ENCODE measurements around the gene GTPBP1. TPM values are rescaled to one million over a fixed set of nuclear protein-coding genes. Genes with fewer than 3 reads are reported as not detected.

Gene GTPBP1
- total RNA-seq, 2 experiments from 2014 or later, result 71.8 to 73.9 TPM

DNA sequence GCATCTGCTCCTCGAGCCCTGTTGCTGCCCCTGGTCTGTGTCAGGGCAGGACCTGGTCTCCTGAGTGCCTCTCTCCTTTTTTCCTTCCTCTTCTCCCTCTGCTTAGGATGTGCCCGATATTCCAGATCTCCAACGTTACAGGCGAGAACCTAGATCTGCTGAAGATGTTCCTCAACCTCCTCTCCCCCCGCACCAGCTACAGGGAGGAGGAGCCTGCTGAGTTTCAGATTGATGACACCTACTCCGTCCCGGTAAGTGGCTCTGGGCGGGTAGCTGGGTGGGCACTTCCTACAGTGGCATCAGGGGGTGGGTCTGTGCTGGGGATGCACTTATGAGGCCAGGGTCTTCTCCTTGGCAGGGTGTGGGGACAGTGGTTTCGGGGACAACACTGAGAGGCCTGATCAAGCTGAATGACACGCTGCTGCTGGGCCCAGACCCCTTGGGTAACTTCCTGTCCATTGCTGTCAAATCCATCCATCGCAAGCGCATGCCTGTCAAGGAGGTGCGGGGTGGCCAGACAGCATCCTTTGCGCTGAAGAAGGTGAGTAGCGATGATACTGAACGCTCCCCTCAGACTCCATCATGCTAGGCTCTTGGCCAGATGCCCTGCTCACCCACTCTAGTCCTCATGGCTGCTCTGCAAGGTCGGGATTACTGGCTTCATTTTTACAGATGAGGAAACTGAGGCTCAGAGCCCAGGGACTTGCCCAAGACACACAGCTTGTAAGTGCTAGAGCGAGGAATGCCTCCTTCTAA, 20.3 kb downstream of the GTPBP1 start:
- ATAC-seq (no peak), DNase-seq (no peak)
- Mint-ChIP-seq H3K4me1 (ENCODE audit: low read depth) (no peaks in the 10 kb centered on the region), H3K27ac (no peak overlapping the region), H3K27me3 (ENCODE audit: low read depth) (no peaks in the 10 kb centered on the region), H3K36me3 (ENCODE audit: low read depth) (peaks cover 74% of the 10 kb centered on the region), H3K9me3 (ENCODE audit: insufficient read depth) (no peaks in the 10 kb centered on the region), H3K4me3 (no peak overlapping the region)
- ChIA-PET POLR2A (interaction anchor here (6.0 kb wide), 1 partner anchor 7 kb away, joined by 41 read pairs; no protein-coding TSS in a partner anchor), CTCF (interaction anchor here (1.5 to 4.3 kb wide), 5 partner anchors 8 to 674 kb away, joined by 5 to 57 read pairs (median 16); partner anchors contain the start of gene GTPBP1)

DNA sequence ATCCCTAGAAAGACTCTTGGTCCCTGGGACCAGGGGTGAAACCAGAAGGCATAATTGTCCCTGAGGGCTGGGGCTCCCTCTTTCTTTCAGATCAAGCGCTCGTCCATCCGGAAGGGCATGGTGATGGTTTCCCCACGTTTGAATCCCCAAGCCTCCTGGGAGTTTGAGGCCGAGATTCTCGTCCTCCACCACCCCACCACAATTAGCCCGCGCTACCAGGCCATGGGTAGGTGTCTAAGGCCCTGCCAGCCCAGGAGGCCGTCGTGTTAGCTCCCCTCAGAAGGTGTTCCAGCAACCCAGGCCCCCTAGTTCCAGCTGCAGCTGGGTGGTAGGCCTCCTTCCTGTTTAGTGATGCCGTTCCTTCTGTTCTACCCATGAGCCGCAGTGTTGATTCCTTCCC, 21.4 kb downstream of the GTPBP1 start:
- ChIA-PET CTCF (no interaction called here), POLR2A (interaction anchor here (6.0 kb wide), 1 partner anchor 6 kb away, joined by 41 read pairs; no protein-coding TSS in a partner anchor)
- H3K9me3 Mint-ChIP-seq (ENCODE audit: insufficient read depth), result no peaks in the 10 kb centered on the region
- H3K4me1 Mint-ChIP-seq (ENCODE audit: low read depth), result no peaks in the 10 kb centered on the region
- H3K27me3 Mint-ChIP-seq (ENCODE audit: low read depth), result no peaks in the 10 kb centered on the region
- H3K27ac Mint-ChIP-seq, result no peak overlapping the region
- peaks cover 67% of the 10 kb centered on the region for H3K36me3 Mint-ChIP-seq (ENCODE audit: low read depth)
- H3K4me3 Mint-ChIP-seq, result no peak overlapping the region
- DNase-seq, result no peak
- ATAC-seq, result no peak

GRCh38 chr22:38727530-38728451, 22.0 kb downstream of the GTPBP1 start:
- no peak overlapping the region for H3K4me3 Mint-ChIP-seq
- POLR2A ChIA-PET, result interaction anchor here (16.4 kb wide), 1 partner anchor 25 kb away, joined by 307 read pairs; the partner anchor contains the start of gene SUN2
- H3K36me3 Mint-ChIP-seq (ENCODE audit: low read depth), result peaks cover 65% of the 10 kb centered on the region
- no peak for DNase-seq
- H3K27me3 Mint-ChIP-seq (ENCODE audit: low read depth), result no peaks in the 10 kb centered on the region
- no peaks in the 10 kb centered on the region for H3K9me3 Mint-ChIP-seq (ENCODE audit: insufficient read depth)
- no peaks in the 10 kb centered on the region for H3K4me1 Mint-ChIP-seq (ENCODE audit: low read depth)
- CTCF ChIA-PET, result no interaction called here
- no peak for ATAC-seq
- H3K27ac Mint-ChIP-seq, result peak overlapping the region; percentile 28

- DNase-seq, result no peak
- no peak for ATAC-seq
- Mint-ChIP-seq H3K4me3 (no peak overlapping the region), H3K36me3 (ENCODE audit: low read depth) (peaks cover 69% of the 10 kb centered on the region), H3K4me1 (ENCODE audit: low read depth) (peaks cover 8% of the 10 kb centered on the region), H3K9me3 (ENCODE audit: insufficient read depth) (no peaks in the 10 kb centered on the region), H3K27me3 (ENCODE audit: low read depth) (no peaks in the 10 kb centered on the region), H3K27ac (peak overlapping the region; percentile 16)
- ChIA-PET POLR2A (interaction anchor here (1.8 to 16.4 kb wide), 2 partner anchors 14 to 23 kb away, joined by 6 to 307 read pairs; partner anchors contain the start of gene SUN2), CTCF (no interaction called here)
These were observed 23.4 kb downstream of the GTPBP1 start for GRCh38 chr22:38728871-38729796.

DNA sequence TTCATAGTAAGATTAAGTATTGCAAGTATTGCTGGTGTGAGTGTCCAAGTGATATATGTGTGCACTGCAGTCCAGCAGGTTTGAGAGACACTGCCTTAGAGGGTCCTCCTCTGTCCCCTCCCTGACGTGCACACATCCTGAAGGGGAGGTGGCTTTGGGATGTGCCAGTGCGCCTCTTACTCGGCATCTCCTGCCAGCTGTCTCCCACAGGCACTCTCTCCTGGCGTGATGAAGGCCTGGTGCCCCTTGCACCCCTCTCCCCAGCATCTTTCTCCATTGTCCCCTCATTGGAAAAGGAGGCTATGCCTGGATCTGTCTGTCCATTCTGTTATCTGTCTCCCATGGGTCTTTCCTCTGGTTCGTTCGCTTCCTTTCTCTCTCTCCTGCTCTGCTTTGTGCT, 24.2 kb downstream of the GTPBP1 start:
- no peak for ATAC-seq

DNA sequence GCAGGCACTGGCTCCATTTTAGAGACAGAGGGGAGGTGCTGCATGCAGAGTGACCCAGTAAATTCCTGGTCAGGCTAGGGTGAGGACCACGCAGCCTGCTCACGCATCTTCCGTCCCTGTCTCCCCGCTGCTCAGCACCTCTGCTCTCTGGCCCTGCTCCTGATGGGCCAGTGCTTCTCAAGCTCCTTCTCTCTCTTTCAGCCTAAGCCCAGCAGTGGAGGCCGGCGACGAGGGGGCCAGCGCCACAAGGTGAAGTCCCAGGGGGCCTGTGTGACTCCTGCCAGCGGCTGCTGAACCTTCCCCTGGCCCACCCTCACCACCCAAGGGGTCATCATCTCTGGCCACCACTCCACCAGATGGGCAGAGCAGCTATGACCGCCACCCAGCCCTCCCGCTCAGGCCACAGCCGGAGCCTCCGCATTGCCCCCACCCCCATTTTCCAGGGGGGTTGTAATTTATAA, 24.7 kb downstream of the GTPBP1 start:
- Mint-ChIP-seq H3K36me3 (ENCODE audit: low read depth) (peaks cover 69% of the 10 kb centered on the region), H3K27ac (peak overlapping the region; percentile 68), H3K27me3 (ENCODE audit: low read depth) (no peaks in the 10 kb centered on the region), H3K4me1 (ENCODE audit: low read depth) (peaks cover 19% of the 10 kb centered on the region), H3K9me3 (ENCODE audit: insufficient read depth) (no peaks in the 10 kb centered on the region), H3K4me3 (no peak overlapping the region)
- ChIA-PET POLR2A (interaction anchor here (1.1 to 16.4 kb wide), 4 partner anchors 6 to 23 kb away, joined by 5 to 307 read pairs (median 23); partner anchors contain the start of gene SUN2), CTCF (no interaction called here)
- DNase-seq, result no peak
- no peak for ATAC-seq

More for the DNA sequence above, 24.2 kb downstream of the GTPBP1 start:
- Mint-ChIP-seq H3K9me3 (ENCODE audit: insufficient read depth) (no peaks in the 10 kb centered on the region), H3K4me3 (no peak overlapping the region), H3K27ac (peak overlapping the region; percentile 66), H3K4me1 (ENCODE audit: low read depth) (peaks cover 14% of the 10 kb centered on the region), H3K27me3 (ENCODE audit: low read depth) (no peaks in the 10 kb centered on the region), H3K36me3 (ENCODE audit: low read depth) (peaks cover 69% of the 10 kb centered on the region)
- CTCF ChIA-PET, result no interaction called here
- POLR2A ChIA-PET, result interaction anchor here (1.8 to 16.4 kb wide), 3 partner anchors 6 to 22 kb away, joined by 6 to 307 read pairs (median 41); partner anchors contain the start of gene SUN2
- no peak for DNase-seq

- ATAC-seq, result no peak
- no peak for DNase-seq
- Mint-ChIP-seq H3K4me1 (ENCODE audit: low read depth) (peaks cover 29% of the 10 kb centered on the region), H3K4me3 (peak overlapping the region; percentile 34), H3K9me3 (ENCODE audit: insufficient read depth) (no peaks in the 10 kb centered on the region), H3K27ac (peak overlapping the region; percentile 85), H3K36me3 (ENCODE audit: low read depth) (peaks cover 73% of the 10 kb centered on the region), H3K27me3 (ENCODE audit: low read depth) (no peaks in the 10 kb centered on the region)
- ChIA-PET CTCF (interaction anchor here (0.9 to 5.4 kb wide), 6 partner anchors 8 to 35 kb away, joined by 3 to 57 read pairs (median 14); no protein-coding TSS in a partner anchor), POLR2A (interaction anchor here (1.0 to 16.4 kb wide), 7 partner anchors 8 to 50 kb away, joined by 3 to 307 read pairs (median 5); partner anchors contain the start of genes SUN2 and TOMM22)
These were observed 26.0 kb downstream of the GTPBP1 start for GRCh38 chr22:38731703-38732161.

GRCh38 chr22:38732251-38732815, 26.6 kb downstream of the GTPBP1 start:
- Mint-ChIP-seq H3K4me3 (peak overlapping the region; percentile 34), H3K27ac (peak overlapping the region; percentile 85), H3K4me1 (ENCODE audit: low read depth) (peaks cover 35% of the 10 kb centered on the region), H3K9me3 (ENCODE audit: insufficient read depth) (no peaks in the 10 kb centered on the region), H3K27me3 (ENCODE audit: low read depth) (no peaks in the 10 kb centered on the region), H3K36me3 (ENCODE audit: low read depth) (peaks cover 73% of the 10 kb centered on the region)
- DNase-seq, result no peak
- ATAC-seq, result no peak
- ChIA-PET POLR2A (interaction anchor here (1.0 to 16.4 kb wide), 8 partner anchors 8 to 51 kb away, joined by 3 to 307 read pairs (median 6); partner anchors contain the start of genes SUN2 and TOMM22), CTCF (interaction anchor here (0.6 to 5.4 kb wide), 11 partner anchors 9 to 271 kb away, joined by 3 to 57 read pairs (median 10); partner anchors contain the start of genes GTPBP1 and NPTXR)

- H3K36me3 Mint-ChIP-seq (ENCODE audit: low read depth), result peaks cover 77% of the 10 kb centered on the region
- H3K27me3 Mint-ChIP-seq (ENCODE audit: low read depth), result no peaks in the 10 kb centered on the region
- DNase-seq (peak; percentile 74), ATAC-seq (peak; percentile 59)
- H3K4me1 Mint-ChIP-seq (ENCODE audit: low read depth), result peaks cover 45% of the 10 kb centered on the region
- ChIA-PET CTCF (interaction anchor here (0.6 to 5.4 kb wide), 13 partner anchors 9 to 120 kb away, joined by 3 to 57 read pairs (median 10); partner anchors contain the start of genes GTPBP1 and NPTXR), POLR2A (interaction anchor here (0.9 to 16.4 kb wide), 8 partner anchors 9 to 37 kb away, joined by 3 to 307 read pairs (median 6); partner anchors contain the start of gene SUN2)
- H3K27ac Mint-ChIP-seq, result peak overlapping the region; percentile 85
- H3K4me3 Mint-ChIP-seq, result peak overlapping the region; percentile 18
- no peaks in the 10 kb centered on the region for H3K9me3 Mint-ChIP-seq (ENCODE audit: insufficient read depth)
These were observed 27.6 kb downstream of the GTPBP1 start for GRCh38 chr22:38733329-38733723.

Measured in activated CD8-positive, alpha-beta T cell treated with anti-CD3 and anti-CD28 coated beads, Interleukin-2, amount 10 ng/mL, durations not matched to agents 7 days and 5 days (primary cell).